Mesenchymal stem cell (in vitro differentiated cells and primary cell): ENCODE data around the gene LZTS3.

Source experiments
- DNase-seq: peaks from one replicate; pipeline ENCODE4 v3.0.0-alpha.2; 2013
- H2AFZ ChIP-seq: one replicate; pipeline ENCODE4 v1.6.1; 2013; ENCODE audit warnings: low read depth, mild to moderate bottlenecking, control low read depth, inconsistent platforms, low read length, moderate library complexity
- H2AK5ac ChIP-seq: 2 replicates; pipeline ENCODE4 v1.6.1; 2013; ENCODE audit warnings: low read length, moderate library complexity, mild to moderate bottlenecking, inconsistent platforms; ENCODE audit not compliant: severe bottlenecking
- H2BK120ac ChIP-seq: one replicate; pipeline ENCODE4 v1.6.1; 2013; ENCODE audit warnings: low read depth, mild to moderate bottlenecking, inconsistent platforms, low read length, moderate library complexity
- H2BK12ac ChIP-seq, 2 experiments: one replicate each; pipeline ENCODE4 v1.6.1; 2013; ENCODE audit warnings: inconsistent platforms in 2 of 2, low read length in 2 of 2, mild to moderate bottlenecking in 2 of 2, moderate library complexity in 2 of 2, control low read depth in 1 of 2
- H2BK15ac ChIP-seq: one replicate; pipeline ENCODE4 v1.6.1; 2013; ENCODE audit warnings: mild to moderate bottlenecking, low read depth, inconsistent platforms; ENCODE audit not compliant: poor library complexity, severe bottlenecking
- H2BK5ac ChIP-seq: 2 replicates; pipeline ENCODE4 v1.6.1; 2013; ENCODE audit warnings: low read depth, mild to moderate bottlenecking, low read length, control low read depth, inconsistent platforms; ENCODE audit not compliant: poor library complexity, severe bottlenecking
- H3K14ac ChIP-seq, 2 experiments: one replicate each; pipeline ENCODE4 v1.6.1; 2013; ENCODE audit warnings: inconsistent platforms in 2 of 2, low read length in 2 of 2, control low read depth in 1 of 2, mild to moderate bottlenecking in 1 of 2, moderate library complexity in 1 of 2
- H3K18ac ChIP-seq, 2 experiments: one replicate each; pipeline ENCODE4 v1.6.1; 2013; ENCODE audit warnings: inconsistent platforms in 2 of 2, low read length in 2 of 2, control low read depth in 1 of 2, low read depth in 1 of 2, mild to moderate bottlenecking in 1 of 2
- H3K23ac ChIP-seq, 2 experiments: one replicate each; pipeline ENCODE4 v1.6.1; 2013; ENCODE audit warnings: inconsistent platforms in 2 of 2, low read length in 2 of 2, mild to moderate bottlenecking in 2 of 2, moderate library complexity in 2 of 2, control low read depth in 1 of 2
- H3K27ac ChIP-seq: 2 replicates; pipeline ENCODE4 v1.5.1; 2013; ENCODE audit warnings: mild to moderate bottlenecking, moderate library complexity, low read length, control low read depth, inconsistent platforms; ENCODE audit not compliant: poor library complexity, severe bottlenecking
- H3K27me3 ChIP-seq, 2 experiments: 2 replicates each; pipeline versions ENCODE4 v1.6.1 to v1.7.0; 2013; ENCODE audit warnings: low read length in 2 of 2, mild to moderate bottlenecking in 2 of 2, moderate library complexity in 2 of 2, control low read depth in 1 of 2, inconsistent platforms in 1 of 2; ENCODE audit not compliant: control insufficient read depth in 1 of 2, insufficient read depth in 1 of 2
- H3K36me3 ChIP-seq, 2 experiments: 2 replicates each; pipeline versions ENCODE4 v1.6.1 to v1.7.0; 2013; ENCODE audit warnings: low read length in 2 of 2, control low read depth in 1 of 2, inconsistent platforms in 1 of 2, low read depth in 1 of 2, mild to moderate bottlenecking in 1 of 2; ENCODE audit not compliant: insufficient read depth in 2 of 2, control insufficient read depth in 1 of 2
- H3K4ac ChIP-seq, 2 experiments: one replicate each; pipeline ENCODE4 v1.6.1; 2013; ENCODE audit warnings: inconsistent platforms in 2 of 2, low read length in 2 of 2, mild to moderate bottlenecking in 2 of 2, moderate library complexity in 2 of 2, control low read depth in 1 of 2, low read depth in 1 of 2
- H3K4me1 ChIP-seq: 2 replicates; pipeline ENCODE4 v1.6.1; 2013; ENCODE audit warnings: low read depth, low read length, control low read depth; ENCODE audit not compliant: control insufficient read depth, insufficient read depth
- H3K4me2 ChIP-seq: 2 replicates; pipeline ENCODE4 v1.6.1; 2013; ENCODE audit warnings: low read length, mild to moderate bottlenecking, inconsistent platforms; ENCODE audit not compliant: poor library complexity, severe bottlenecking
- H3K4me3 ChIP-seq, 2 experiments: 2 replicates each; pipeline versions ENCODE4 v1.5.1 to v1.7.0; 2013; ENCODE audit warnings: low read length in 2 of 2, mild to moderate bottlenecking in 2 of 2, control low read depth in 1 of 2, low read depth in 1 of 2; ENCODE audit not compliant: insufficient read depth in 1 of 2
- H3K79me1 ChIP-seq: replicated peaks from 2 replicates; pipeline ENCODE4 v1.6.1; 2013; ENCODE audit warnings: mild to moderate bottlenecking, control low read depth, low read length, inconsistent platforms; ENCODE audit not compliant: poor library complexity, severe bottlenecking
- H3K9ac ChIP-seq: 2 replicates; pipeline ENCODE4 v1.7.0; 2013; ENCODE audit warnings: mild to moderate bottlenecking, low read length, moderate library complexity
- H3K9me3 ChIP-seq: 2 replicates; pipeline ENCODE4 v1.7.0; 2013; ENCODE audit warnings: mild to moderate bottlenecking, low read length; ENCODE audit not compliant: control insufficient read depth
- H4K8ac ChIP-seq: one replicate; pipeline ENCODE4 v1.6.1; 2013; ENCODE audit warnings: inconsistent platforms, mild to moderate bottlenecking, low read length, moderate library complexity
- H4K91ac ChIP-seq: one replicate; pipeline ENCODE4 v1.6.1; 2013; ENCODE audit warnings: mild to moderate bottlenecking, low read length, inconsistent platforms
- WGBS: methylation state at CpG from one replicate; pipeline ENCODE4 v1.1.7; 2013; ENCODE audit warnings: mixed read lengths; 5-methylcytosine and 5-hydroxymethylcytosine counted together

The LZTS3 gene

GRCh38 chr20:3123542-3123941 is 49.8 kb downstream of the LZTS3 start:
- Histone ChIP-seq H3K4me3 (no peak overlapping the region), H3K27ac (no peak overlapping the region)

DNA sequence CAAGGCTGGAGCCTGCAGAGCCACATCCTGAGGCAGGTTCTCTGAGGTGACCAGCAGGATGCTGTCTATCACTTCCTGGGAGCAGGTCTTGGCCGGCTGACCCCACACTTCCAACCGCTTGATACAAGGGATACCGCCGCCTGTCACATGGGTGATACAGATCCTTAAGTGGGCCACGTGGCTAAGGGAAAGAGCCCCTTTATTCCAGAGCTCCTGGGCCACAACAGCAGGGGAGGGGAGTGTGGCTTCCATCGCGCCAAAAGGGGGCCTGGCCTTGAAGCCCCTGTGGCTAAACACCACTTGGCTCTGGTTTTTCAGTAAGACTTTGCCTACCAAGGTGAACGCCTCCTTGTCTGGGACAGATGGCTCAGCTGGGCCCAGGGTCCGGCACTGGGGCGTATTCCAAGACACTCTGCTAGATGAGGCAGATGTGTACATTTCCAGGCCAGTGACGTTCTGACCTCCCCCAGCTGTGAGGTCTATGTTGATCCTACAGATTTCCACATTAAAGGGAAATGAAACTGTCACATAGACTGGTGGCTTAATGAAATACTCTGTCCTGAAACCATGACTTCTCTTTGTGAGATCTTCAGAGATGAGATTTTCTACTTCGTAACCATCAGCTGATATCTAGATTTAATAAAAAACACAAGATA is 51.3 kb downstream of the LZTS3 start:
- no peak overlapping the region for H2AK5ac ChIP-seq
- H2BK120ac ChIP-seq, result no peak overlapping the region
- H3K36me3 ChIP-seq, result peaks cover 30 to 34% of the 10 kb centered on the region in 2 experiments
- H2AFZ ChIP-seq, result no peak overlapping the region
- no peaks in the 10 kb centered on the region for H3K27me3 ChIP-seq
- no peak overlapping the region for H4K8ac ChIP-seq
- H2BK15ac ChIP-seq, result no peak overlapping the region
- no peak overlapping the region for H3K14ac ChIP-seq
- no peaks in the 10 kb centered on the region for H3K9me3 ChIP-seq
- no peak overlapping the region for H3K18ac ChIP-seq
- H3K9ac ChIP-seq, result no peak overlapping the region
- H2BK12ac ChIP-seq, result no peak overlapping the region
- H3K23ac ChIP-seq, result no peak overlapping the region
- no peak overlapping the region for H3K4me3 ChIP-seq
- WGBS, result 96% methylated on average over 11 of the region's 12 CpGs
- no peak overlapping the region for H3K27ac ChIP-seq
- no peak for DNase-seq
- H4K91ac ChIP-seq, result no peak overlapping the region
- no peak overlapping the region for H2BK5ac ChIP-seq
- no peak overlapping the region for H3K4ac ChIP-seq
- peaks cover 5% of the 10 kb centered on the region for H3K79me1 ChIP-seq
- H3K4me1 ChIP-seq, result peaks cover 4% of the 10 kb centered on the region
- no peak overlapping the region for H3K4me2 ChIP-seq

More at GRCh38 chr20:3123542-3123941, 49.8 kb downstream of the LZTS3 start:
- Histone ChIP-seq H3K9me3 (no peaks in the 10 kb centered on the region), H2BK5ac (no peak overlapping the region), H3K4ac (no peak overlapping the region), H2BK12ac (no peak overlapping the region), H3K27me3 (no peaks in the 10 kb centered on the region), H3K9ac (no peak overlapping the region), H3K23ac (no peak overlapping the region), H3K14ac (no peak overlapping the region), H3K36me3 (peaks cover 30 to 34% of the 10 kb centered on the region in 2 experiments), H3K4me2 (no peak overlapping the region), H3K4me1 (peaks cover 1% of the 10 kb centered on the region), H4K8ac (no peak overlapping the region), H2BK120ac (no peak overlapping the region), H2BK15ac (no peak overlapping the region), H3K79me1 (peaks cover 13% of the 10 kb centered on the region), H2AFZ (no peak overlapping the region), H4K91ac (no peak overlapping the region), H2AK5ac (no peak overlapping the region), H3K18ac (no peak overlapping the region)
- WGBS, result no CpG with 5 or more reads among the region's 1 CpG
- no peak for DNase-seq

DNA sequence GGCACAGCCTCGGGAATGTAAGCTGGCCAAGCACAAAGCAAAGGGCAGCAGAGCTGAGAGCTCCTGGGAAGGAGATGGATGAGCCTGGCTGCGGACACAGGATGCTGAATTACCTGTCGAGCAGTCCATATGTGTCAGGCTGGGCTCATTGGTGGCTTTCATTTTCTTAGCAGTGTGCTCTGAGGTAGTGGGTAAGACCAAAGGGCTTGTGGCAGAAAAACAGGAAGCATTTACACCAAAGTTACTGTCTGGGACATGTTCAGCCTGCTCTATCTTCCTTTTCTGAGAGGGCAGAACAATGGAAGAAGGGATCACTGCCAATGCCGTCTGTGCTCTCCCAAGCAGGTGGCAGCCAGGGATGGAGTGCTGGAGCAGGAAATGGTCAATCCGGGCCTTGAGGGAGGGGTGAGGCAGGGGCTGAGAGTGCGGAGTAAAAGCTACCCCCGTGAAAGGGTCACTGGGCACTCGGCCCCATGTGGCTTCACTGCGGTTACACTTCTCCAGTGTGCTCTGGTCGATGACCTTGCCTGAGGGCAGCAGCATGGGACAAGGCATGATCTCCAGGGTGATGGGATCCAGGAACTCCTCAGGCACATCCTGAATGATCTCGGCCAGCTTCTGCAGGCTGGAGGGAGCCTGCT is 52.0 kb downstream of the LZTS3 start:
- no peak overlapping the region for H3K18ac ChIP-seq
- H3K9me3 ChIP-seq, result no peaks in the 10 kb centered on the region
- H2AK5ac ChIP-seq, result no peak overlapping the region
- no peak overlapping the region for H2AFZ ChIP-seq
- no peak overlapping the region for H3K9ac ChIP-seq
- no peak for DNase-seq
- peaks cover 30 to 34% of the 10 kb centered on the region in 2 experiments for H3K36me3 ChIP-seq
- no peak overlapping the region for H3K4me3 ChIP-seq
- H3K4ac ChIP-seq, result no peak overlapping the region
- no peak overlapping the region for H3K14ac ChIP-seq
- H4K8ac ChIP-seq, result no peak overlapping the region
- H2BK15ac ChIP-seq, result no peak overlapping the region
- no peak overlapping the region for H2BK12ac ChIP-seq
- peaks cover 4% of the 10 kb centered on the region for H3K79me1 ChIP-seq
- H3K4me2 ChIP-seq, result no peak overlapping the region
- peaks cover 2% of the 10 kb centered on the region for H3K4me1 ChIP-seq
- no peaks in the 10 kb centered on the region for H3K27me3 ChIP-seq
- H2BK5ac ChIP-seq, result no peak overlapping the region
- H3K27ac ChIP-seq, result no peak overlapping the region
- 98% methylated on average over 11 of the region's 11 CpGs for WGBS
- H4K91ac ChIP-seq, result no peak overlapping the region
- no peak overlapping the region for H3K23ac ChIP-seq
- no peak overlapping the region for H2BK120ac ChIP-seq

DNA sequence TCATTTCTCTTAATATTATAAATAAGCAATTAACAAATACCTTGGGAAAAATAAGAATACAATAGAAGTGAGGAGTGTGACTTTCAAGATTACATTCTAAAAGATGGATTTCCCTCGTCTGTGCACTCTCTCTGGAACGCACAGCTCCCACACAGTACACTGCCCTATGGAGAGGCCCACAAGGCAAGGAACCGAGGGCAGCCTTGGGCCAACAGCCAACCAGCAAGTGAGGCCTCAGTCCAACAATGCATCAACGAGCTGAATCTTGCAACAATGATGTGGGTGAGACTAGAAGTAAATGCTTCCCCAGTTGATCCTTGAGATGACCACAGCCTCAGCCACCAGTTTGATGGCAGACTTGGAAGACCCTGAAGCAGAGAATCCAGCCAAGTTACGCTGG is 54.3 kb downstream of the LZTS3 start:
- Histone ChIP-seq H2BK15ac (no peak overlapping the region), H3K18ac (no peak overlapping the region), H3K27ac (no peak overlapping the region), H3K4me3 (no peak overlapping the region), H2BK12ac (no peak overlapping the region), H2BK120ac (no peak overlapping the region), H3K4me2 (no peak overlapping the region), H3K36me3 (peaks cover 28 to 38% of the 10 kb centered on the region in 2 experiments), H3K14ac (no peak overlapping the region), H3K4ac (no peak overlapping the region), H2AK5ac (no peak overlapping the region), H2AFZ (no peak overlapping the region), H3K9ac (no peak overlapping the region), H3K23ac (no peak overlapping the region), H3K27me3 (no peaks in the 10 kb centered on the region), H2BK5ac (no peak overlapping the region), H3K4me1 (peaks cover 6% of the 10 kb centered on the region), H4K91ac (no peak overlapping the region), H3K9me3 (no peaks in the 10 kb centered on the region), H4K8ac (no peak overlapping the region), H3K79me1 (peaks cover 11% of the 10 kb centered on the region)
- DNase-seq, result no peak
- 89% methylated on average over 5 of the region's 5 CpGs for WGBS
